H1 (cell line): Measurements from ENCODE around the gene UBE3C. TPM values are rescaled to one million over a fixed set of nuclear protein-coding genes. Genes with fewer than 3 reads are reported as not detected.

Experiments
- CTCF ChIA-PET: fragments of 300-600 bp; sonication (Branson Sonifier 250); formaldehyde crosslinking; loops from one replicate; lab custom pipeline; 2021; ENCODE audit not compliant: partially characterized antibody; lab: Charles Lee
- POLR2A ChIA-PET: fragments of 300-600 bp; sonication (Branson Sonifier 250); formaldehyde crosslinking; loops from one replicate; lab custom pipeline; 2021; ENCODE audit warnings: inconsistent platforms; ENCODE audit not compliant: partially characterized antibody; lab: Charles Lee
- DNase-seq, 2 experiments: peaks; one replicate each; pipeline versions ENCODE4 v3.0.0 to v3.0.0-alpha.2; 2010 to 2022; ENCODE audit warnings: low spot score in 2 of 2, low read depth in 1 of 2, mixed read lengths in 1 of 2
- FAIRE-seq: peaks from 2 replicates; lab custom pipeline; 2011; peaks lifted over from hg19 to GRCh38; lab: Jason Lieb, UNC
- H2AFZ ChIP-seq: 2 replicates; pipeline ENCODE4 v1.8.1; 2012; ENCODE audit warnings: low read length, inconsistent platforms
- H2AK5ac ChIP-seq: 2 replicates; pipeline ENCODE4 v1.6.1; 2013; ENCODE audit warnings: low read depth, low read length
- H2BK120ac ChIP-seq: replicated peaks from 2 replicates; pipeline ENCODE3; 2013; ENCODE audit warnings: low read depth, low read length, inconsistent platforms
- H2BK12ac ChIP-seq: 2 replicates; pipeline ENCODE4 v1.6.1; 2013; ENCODE audit warnings: low read depth, low read length
- H2BK15ac ChIP-seq: 2 replicates; pipeline ENCODE4 v1.6.1; 2013; ENCODE audit warnings: low read length
- H2BK20ac ChIP-seq: 2 replicates; pipeline ENCODE4 v1.6.1; 2013; ENCODE audit warnings: low read length
- H2BK5ac ChIP-seq: 2 replicates; pipeline ENCODE4 v1.6.1; 2013; ENCODE audit warnings: low read depth, low read length
- H3K14ac ChIP-seq: 2 replicates; pipeline ENCODE4 v1.6.1; 2013; ENCODE audit warnings: inconsistent platforms; ENCODE audit not compliant: insufficient read length
- H3K18ac ChIP-seq: 2 replicates; pipeline ENCODE4 v1.6.1; 2013; ENCODE audit warnings: low read length; ENCODE audit errors: extremely low read depth
- H3K23ac ChIP-seq: 2 replicates; pipeline ENCODE4 v1.6.1; 2013; ENCODE audit warnings: inconsistent platforms; ENCODE audit not compliant: insufficient read length
- H3K23me2 ChIP-seq: 2 replicates; pipeline ENCODE4 v1.6.1; 2013; ENCODE audit warnings: low read depth, low read length
- H3K27ac ChIP-seq: 2 replicates; pipeline ENCODE4 v1.6.1; 2011; ENCODE audit warnings: low read depth, low read length, inconsistent platforms
- H3K27me3 ChIP-seq, 4 experiments: replicated peaks in 1 of 4; 1 replicate in 1 of 4; 2 replicates in 3 of 4; pipeline versions ENCODE4 v1.6.1 to v1.8.1; 2011 to 2013; ENCODE audit warnings: low read length in 3 of 4, mild to moderate bottlenecking in 3 of 4, inconsistent platforms in 2 of 4, mixed read lengths in 2 of 4, moderate library complexity in 1 of 4; ENCODE audit not compliant: control insufficient read depth in 3 of 4, insufficient read depth in 3 of 4; ENCODE audit errors: extremely low read depth in 1 of 4
- H3K36me3 ChIP-seq, 4 experiments: 2 replicates each; pipeline versions ENCODE4 v1.6.1 to v1.8.1; 2011 to 2013; ENCODE audit warnings: mild to moderate bottlenecking in 4 of 4, low read length in 3 of 4, moderate library complexity in 2 of 4, control low read depth in 1 of 4, inconsistent platforms in 1 of 4; ENCODE audit not compliant: insufficient read depth in 4 of 4, control insufficient read depth in 2 of 4
- H3K4ac ChIP-seq: replicated peaks from 2 replicates; pipeline ENCODE3; 2013; ENCODE audit warnings: low read length, low read depth, mixed read lengths, inconsistent platforms; ENCODE audit not compliant: insufficient read length
- H3K4me1 ChIP-seq, 4 experiments: replicated peaks in 1 of 4; 1 replicate in 1 of 4; 2 replicates in 3 of 4; pipeline versions ENCODE4 v1.6.1 to v1.8.1; 2011 to 2013; ENCODE audit warnings: low read length in 3 of 4, inconsistent platforms in 2 of 4, mixed read lengths in 1 of 4; ENCODE audit not compliant: insufficient read depth in 4 of 4, control insufficient read depth in 3 of 4
- H3K4me2 ChIP-seq, 2 experiments: 2 replicates each; pipeline versions ENCODE4 v1.6.1 to v1.8.1; 2011 to 2013; ENCODE audit warnings: low read depth in 2 of 2, low read length in 2 of 2, control low read depth in 1 of 2, inconsistent platforms in 1 of 2, mild to moderate bottlenecking in 1 of 2; ENCODE audit not compliant: insufficient read depth in 1 of 2
- H3K4me3 ChIP-seq, 4 experiments: fragments of 200-600, 300-600 bp in 1 of 4; sonication (generic), shearing (Covaris generic), sonication (Bioruptor Twin) in 1 of 4; 2 replicates each; pipeline versions ENCODE4 v1.5.1 to v1.8.1; 2011 to 2016; ENCODE audit warnings: low read length in 4 of 4, low read depth in 3 of 4, control low read depth in 2 of 4, inconsistent platforms in 2 of 4, mild to moderate bottlenecking in 2 of 4, mixed read lengths in 1 of 4, moderate library complexity in 1 of 4; ENCODE audit not compliant: insufficient read depth in 2 of 4; ENCODE audit errors: extremely low read depth in 1 of 4
- H3K56ac ChIP-seq: replicated peaks from 2 replicates; pipeline ENCODE3; 2013; ENCODE audit warnings: low read depth, mild to moderate bottlenecking, mixed read lengths, low read length, inconsistent platforms; ENCODE audit not compliant: insufficient read length
- H3K79me1 ChIP-seq: 2 replicates; pipeline ENCODE4 v1.6.1; 2013; ENCODE audit warnings: low read depth, low read length, control low read depth
- H3K79me2 ChIP-seq, 2 experiments: 2 replicates each; pipeline versions ENCODE4 v1.6.1 to v1.8.1; 2012 to 2013; ENCODE audit warnings: low read length in 2 of 2, mild to moderate bottlenecking in 2 of 2, inconsistent platforms in 1 of 2; ENCODE audit not compliant: insufficient read depth in 2 of 2, control insufficient read depth in 1 of 2
- H3K9ac ChIP-seq, 4 experiments: replicated peaks in 1 of 4; 1 replicate in 1 of 4; 2 replicates in 3 of 4; pipeline versions ENCODE4 v1.6.1 to v1.8.1; 2011 to 2013; ENCODE audit warnings: low read depth in 3 of 4, low read length in 3 of 4, control low read depth in 2 of 4, mild to moderate bottlenecking in 2 of 4, moderate library complexity in 2 of 4, inconsistent platforms in 1 of 4; ENCODE audit errors: extremely low read depth in 1 of 4
- H3K9me3 ChIP-seq, 2 experiments: 2 replicates each; pipeline versions ENCODE4 v1.6.1 to v1.8.1; 2012 to 2013; ENCODE audit warnings: mild to moderate bottlenecking in 2 of 2, moderate library complexity in 2 of 2, control low read depth in 1 of 2, inconsistent platforms in 1 of 2, low read depth in 1 of 2, low read length in 1 of 2, mixed read lengths in 1 of 2; ENCODE audit not compliant: insufficient read depth in 2 of 2
- H4K20me1 ChIP-seq, 2 experiments: replicated peaks in 1 of 2; 2 replicates each; pipeline versions ENCODE3 to v1.8.1; 2011 to 2013; ENCODE audit warnings: inconsistent platforms in 2 of 2, low read length in 2 of 2, mild to moderate bottlenecking in 1 of 2; ENCODE audit not compliant: insufficient read depth in 2 of 2, control insufficient read depth in 1 of 2
- H4K5ac ChIP-seq: 2 replicates; pipeline ENCODE4 v1.6.1; 2013; ENCODE audit warnings: low read length, low read depth, mixed read lengths, inconsistent platforms; ENCODE audit not compliant: insufficient read length
- H4K8ac ChIP-seq: 2 replicates; pipeline ENCODE4 v1.8.0; 2013; ENCODE audit warnings: mild to moderate bottlenecking, moderate library complexity, low read length, inconsistent platforms; ENCODE audit not compliant: insufficient read depth; ENCODE audit errors: extremely low read depth
- H4K91ac ChIP-seq: replicated peaks from 2 replicates; pipeline ENCODE3; 2013; ENCODE audit warnings: low read length, mixed read lengths, inconsistent platforms; ENCODE audit not compliant: insufficient read length
- ASH2L ChIP-seq: fragments of 200-600, 300-600 bp; sonication (generic); IDR thresholded peaks from one replicate; pipeline ENCODE4 v1.7.1; 2017; ENCODE audit warnings: low read length
- CEBPB ChIP-seq: IDR thresholded peaks from 2 replicates; pipeline ENCODE4 v1.6.1; 2012; ENCODE audit warnings: low read depth, low read length
- EZH2 ChIP-seq: fragments of 200-600 bp; sonication (generic); IDR thresholded peaks from 2 replicates; pipeline ENCODE4 v1.7.1; 2012; ENCODE audit warnings: low read depth, mild to moderate bottlenecking, moderate library complexity, low read length, inconsistent platforms; ENCODE audit not compliant: severe bottlenecking
- RXRA ChIP-seq: IDR thresholded peaks from 2 replicates; pipeline ENCODE4 v1.6.1; 2011; ENCODE audit warnings: low read depth, mild to moderate bottlenecking, low read length, moderate library complexity; ENCODE audit not compliant: insufficient read depth
- SP2 ChIP-seq: IDR thresholded peaks from 2 replicates; pipeline ENCODE4 v1.6.1; 2012; ENCODE audit warnings: mild to moderate bottlenecking, low read length, inconsistent platforms
- SUZ12 ChIP-seq: fragments of 200-600 bp; sonication (generic); IDR thresholded peaks from 2 replicates; pipeline ENCODE4 v1.6.1; 2012; ENCODE audit warnings: mild to moderate bottlenecking, inconsistent platforms, low read length, moderate library complexity, mixed read lengths
- WGBS, 2 experiments: shearing (Covaris generic) in 1 of 2; methylation state at CpG; one replicate each; pipeline versions ENCODE4 v1.1.6 to v1.1.7; 2013 to 2015; ENCODE audit warnings: low lambda C conversion rate in 2 of 2, mixed read lengths in 2 of 2, inconsistent platforms in 1 of 2, low coverage in 1 of 2, missing lambda C conversion rate in 1 of 2; ENCODE audit not compliant: insufficient replicate concordance in 2 of 2, insufficient coverage in 1 of 2, insufficient read length in 1 of 2; ENCODE audit errors: extremely low coverage in 1 of 2, missing lambda C conversion rate in 1 of 2; 5-methylcytosine and 5-hydroxymethylcytosine counted together
- polyA plus RNA-seq, 7 experiments: library from polyadenylated mRNA; depleted of rRNA in 3 of 7; stranded (reverse) in 5 of 7; unstranded in 2 of 7; fragments of >200 nt in 5 of 7; fragments of 200-250 nt in 2 of 7; gene quantifications; 1 replicate in 5 of 7; 2 replicates in 1 of 7; 4 replicates in 1 of 7; pipeline versions ENCODE4 v1.2.1 to v1.2.3, GENCODE V29; 2011 to 2013; ENCODE audit warnings: missing spikeins in 2 of 7, mixed read lengths in 2 of 7
- total RNA-seq: library from RNA; stranded (reverse); fragmentation: NEBNext Ultra II Directional; extraction: Animal tissue kit (Norgen Biotek cat#: 25700); gene quantifications from 2 replicates; pipeline ENCODE4 v1.2.1, GENCODE V29; 2021

Gene UBE3C
- total and polyA plus RNA-seq, 2 of the 8 experiments (the other 6 are each of a cell fraction or from before 2014, with no cell fraction given) = 32.0 to 54.1 TPM

DNA sequence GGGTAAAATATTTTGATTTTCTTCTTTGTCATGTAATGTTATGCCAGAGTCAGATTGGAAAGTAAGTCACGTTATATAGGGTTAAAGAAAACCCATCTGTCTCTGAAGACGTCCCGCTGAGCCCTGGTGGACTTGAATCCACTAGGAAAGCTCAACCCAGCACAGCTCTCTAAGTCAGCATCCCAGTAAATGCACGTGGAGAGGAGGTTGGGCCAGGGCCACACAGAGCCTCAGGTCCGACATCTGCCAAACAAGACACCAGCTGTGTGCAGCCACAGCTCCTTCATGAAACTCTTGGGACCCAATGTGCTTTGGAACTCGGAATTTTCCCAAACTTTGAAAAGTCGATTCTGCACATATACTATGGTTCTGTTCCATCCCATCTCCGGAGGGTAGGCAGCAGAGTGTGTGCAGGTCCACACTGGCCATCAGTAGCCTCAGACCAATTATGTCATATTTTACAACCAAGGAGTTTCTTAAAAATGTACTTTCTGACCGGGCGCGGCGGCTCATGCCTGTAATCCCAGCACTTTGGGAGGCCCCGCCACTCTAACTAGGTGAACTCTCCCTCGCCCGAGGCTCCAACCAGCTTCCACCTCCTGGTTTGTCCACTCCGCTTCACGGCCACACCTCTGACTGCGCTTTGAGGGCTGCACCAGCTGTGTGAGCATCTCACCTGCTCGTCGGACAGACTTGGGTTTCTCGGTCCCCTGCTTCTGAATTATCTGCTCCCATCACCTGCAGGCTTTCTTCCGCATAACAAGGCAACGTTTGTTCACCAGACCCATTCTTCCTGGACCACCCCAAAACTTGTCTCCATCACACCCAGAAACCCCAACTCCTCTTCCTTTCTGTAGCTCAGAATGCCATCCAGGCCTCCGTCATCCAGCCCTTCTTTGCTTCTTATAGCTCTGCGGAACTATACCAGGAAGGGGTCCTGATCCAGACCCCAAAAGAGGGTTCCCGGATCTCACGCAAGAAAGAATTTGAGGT lies 168.4 kb downstream of the UBE3C start:
- Histone ChIP-seq H3K9me3 (no peaks in the 10 kb centered on the region), H3K4me2 (0 out of 4 replicates have a peak overlapping the region, but pooled peaks of 1 of the 2 experiments have one; percentile 11), H4K5ac (peak overlapping the region; percentile 45), H2BK5ac (peak overlapping the region; percentile 91; the same call in 1 of the 2 replicates), H3K36me3 (no peaks in the 10 kb centered on the region; a peak in 1 of 8 replicates), H2AFZ (no peak overlapping the region), H4K20me1 (no peaks in the 10 kb centered on the region), H3K4me3 (peak overlapping the region in 1 of 4 experiments; percentile 6; a peak in 1 of 8 replicates), H3K56ac (peak overlapping the region; percentile 70), H3K27me3 (no peaks in the 10 kb centered on the region), H3K4ac (peak overlapping the region; percentile 92), H3K79me2 (no peaks in the 10 kb centered on the region), H3K27ac (no peak overlapping the region; the same call in 1 of the 2 replicates), H2BK120ac (peak overlapping the region; percentile 95), H2BK15ac (peak overlapping the region; percentile 63; the same call in 1 of the 2 replicates), H2BK12ac (peak overlapping the region; percentile 95), H3K23me2 (no peaks in the 10 kb centered on the region; the same call in 1 of the 2 replicates), H3K18ac (peak overlapping the region; percentile 95), H4K8ac (no peak overlapping the region; the same call in 1 of the 2 replicates), H3K23ac (no peak overlapping the region), H3K4me1 (peaks cover 12 to 29% (median 23%) of the 10 kb centered on the region in 4 experiments), H2AK5ac (peak overlapping the region; percentile 54), H3K79me1 (no peaks in the 10 kb centered on the region), H2BK20ac (peak overlapping the region; percentile 97; the same call in 1 of the 2 replicates), H4K91ac (peak overlapping the region; percentile 99), H3K14ac (no peak overlapping the region), H3K9ac (no peak overlapping the region)
- ChIA-PET CTCF (interaction anchor here (0.6 to 1.8 kb wide), 3 partner anchors 32 to 101 kb away, joined by 3 to 10 read pairs (median 4); no protein-coding TSS in a partner anchor), POLR2A (interaction anchor here (0.7 to 6.2 kb wide), 8 partner anchors 9 to 76 kb away, joined by 3 to 88 read pairs (median 4); partner anchors contain the start of gene DNAJB6)
- no peak for TF ChIP-seq SP2
- TF ChIP-seq CEBPB = no peak
- no peak for TF ChIP-seq RXRA
- TF ChIP-seq SUZ12 = no peak
- no peak for TF ChIP-seq EZH2
- no peak for TF ChIP-seq ASH2L
- WGBS, 2 experiments = 87% methylated on average over 27 of the region's 27 CpGs; no CpG with 5 or more reads in 1 of the 2 experiments
- DNase-seq (no peak), FAIRE-seq (no peak)
